ENCODE data around the gene RMND1. TPM values are rescaled to one million over a fixed set of nuclear protein-coding genes. Genes with fewer than 3 reads are reported as not detected.

RMND1 gene, protein sequence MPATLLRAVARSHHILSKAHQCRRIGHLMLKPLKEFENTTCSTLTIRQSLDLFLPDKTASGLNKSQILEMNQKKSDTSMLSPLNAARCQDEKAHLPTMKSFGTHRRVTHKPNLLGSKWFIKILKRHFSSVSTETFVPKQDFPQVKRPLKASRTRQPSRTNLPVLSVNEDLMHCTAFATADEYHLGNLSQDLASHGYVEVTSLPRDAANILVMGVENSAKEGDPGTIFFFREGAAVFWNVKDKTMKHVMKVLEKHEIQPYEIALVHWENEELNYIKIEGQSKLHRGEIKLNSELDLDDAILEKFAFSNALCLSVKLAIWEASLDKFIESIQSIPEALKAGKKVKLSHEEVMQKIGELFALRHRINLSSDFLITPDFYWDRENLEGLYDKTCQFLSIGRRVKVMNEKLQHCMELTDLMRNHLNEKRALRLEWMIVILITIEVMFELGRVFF
- total RNA-seq (2022; extraction: Qiagen RNA extraction; ENCODE audit: low read depth): 12.6 to 15.0 TPM (median 13.5 TPM) in 5 replicates

DNA sequence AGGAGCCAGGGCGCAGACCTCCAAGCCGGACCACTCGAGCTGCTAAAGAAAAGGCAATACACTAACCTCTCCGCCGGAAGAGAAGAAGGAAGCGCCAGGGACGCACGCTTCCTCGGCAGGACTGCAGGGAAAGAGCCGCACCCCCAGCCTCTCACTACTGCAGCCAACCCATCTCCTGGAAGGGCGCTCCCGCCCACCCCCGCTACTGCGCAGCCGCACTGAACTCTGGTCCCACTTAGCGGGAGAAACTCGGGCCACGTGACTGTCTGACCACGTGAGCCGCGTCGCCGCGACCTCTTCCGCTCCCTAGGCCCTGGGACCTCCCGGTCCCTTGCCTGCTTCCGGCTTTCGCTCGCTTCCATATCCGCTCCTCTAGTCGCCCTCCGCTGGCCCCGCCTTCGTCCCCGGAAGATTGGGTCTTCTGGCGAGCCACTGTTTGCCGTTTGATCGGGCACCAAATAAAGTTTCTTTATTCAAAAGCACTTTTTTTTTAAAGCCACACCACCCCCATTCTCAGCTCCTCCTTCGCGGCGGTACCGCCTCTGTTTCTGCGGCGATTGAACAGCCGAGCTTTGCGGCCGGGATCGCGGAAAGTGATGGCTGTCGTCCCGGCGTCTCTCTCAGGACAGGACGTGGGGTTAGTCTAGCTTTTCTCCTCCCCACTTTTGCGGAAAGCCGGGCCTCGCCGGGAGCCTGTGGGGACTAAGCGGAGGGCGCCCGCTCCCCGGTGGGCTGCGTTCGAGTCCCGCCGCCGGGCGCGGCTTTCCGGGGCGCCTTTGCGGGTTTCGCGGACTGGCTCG, at the start of gene RMND1:
Gene RMND1, minus strand, starts transcription at position 177 of the 800 bp plus-strand sequence. CDS start 6,315 bp downstream, outside the sequence.

DNA sequence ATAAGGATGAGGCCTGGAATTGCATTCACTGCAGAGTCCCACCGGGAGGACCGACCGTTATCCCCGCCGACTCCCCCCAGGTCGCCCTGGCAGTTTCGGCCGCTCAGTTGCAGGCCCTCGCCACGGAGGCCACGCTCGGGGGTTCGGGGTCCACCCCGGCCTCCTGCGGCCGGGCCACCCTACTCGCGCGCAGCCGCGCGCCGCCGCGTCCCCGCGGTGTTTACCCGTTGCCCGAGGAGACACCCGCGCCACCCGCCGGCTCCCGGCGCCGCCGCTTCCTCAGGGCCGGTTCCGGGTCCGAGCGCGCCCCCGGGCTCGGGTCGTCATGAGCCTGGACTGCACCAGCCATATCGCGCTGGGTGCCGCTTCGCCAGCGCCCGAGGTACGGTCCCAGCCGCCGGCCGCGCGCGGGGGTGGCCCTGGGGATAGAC, 41.9 kb upstream of the RMND1 start, which contains the start of gene CCDC170:
Gene CCDC170, plus strand, starts transcription at position 214 of the 431 bp plus-strand sequence. Its CDS starts 112 bp downstream, at position 326.

DNA sequence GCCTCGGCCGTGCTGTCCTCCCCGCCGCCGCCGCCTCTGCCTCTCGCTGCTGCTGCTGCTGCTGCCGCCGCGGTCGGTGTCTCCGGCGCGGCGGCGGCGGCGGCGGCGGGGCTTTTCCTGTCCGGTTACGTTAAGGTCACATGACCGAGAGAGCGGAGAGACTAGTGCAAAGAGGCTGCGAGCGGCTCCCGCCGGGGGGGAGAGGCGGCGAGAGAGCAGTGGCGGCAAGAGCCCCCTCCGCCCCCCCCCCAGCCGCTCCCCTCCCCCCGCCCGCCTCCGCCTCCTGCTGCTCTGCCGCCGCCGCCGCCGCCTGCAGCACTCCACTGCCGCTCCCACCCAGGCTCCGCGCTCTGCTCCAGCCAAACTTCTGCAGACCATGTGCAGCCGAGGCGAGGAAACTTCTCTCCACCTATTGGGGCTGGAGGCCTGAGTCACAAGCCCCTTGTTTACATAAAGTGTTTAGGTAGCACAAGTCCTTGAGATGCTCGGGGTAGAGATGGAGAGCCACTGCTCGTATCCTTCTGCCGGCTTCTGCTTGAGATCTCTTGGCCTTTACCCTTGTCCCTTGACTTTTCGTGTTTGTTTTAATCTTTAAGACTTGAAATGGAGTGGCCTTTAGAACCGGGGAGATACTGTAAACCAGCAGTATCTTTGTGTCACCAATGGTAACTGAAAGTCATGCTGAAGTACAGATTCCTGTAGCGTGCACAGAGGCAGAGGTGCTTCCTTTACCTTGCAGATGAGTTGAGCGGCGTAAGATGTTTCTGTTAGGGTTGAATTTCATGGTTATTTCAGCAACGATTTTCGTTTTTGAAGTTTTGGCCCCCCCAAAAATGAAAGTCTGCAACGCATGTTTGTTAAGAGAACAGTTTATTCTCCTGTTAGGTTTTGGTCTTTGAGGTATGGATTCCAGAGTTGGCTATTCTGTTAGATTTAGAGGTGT, 60.2 kb downstream of the RMND1 start, which contains the start of gene ZBTB2:
Gene ZBTB2, minus strand, starts transcription at position 89 of the 943 bp plus-strand sequence. CDS start 17,922 bp downstream, outside the sequence.

Other genes starting within 250 kb of the RMND1 start
- 123 to 215 TPM (median 187 TPM) in 5 replicates for gene AKAP12, start 212.2 kb downstream of the RMND1 start, total RNA-seq (2022; extraction: Qiagen RNA extraction; ENCODE audit: low read depth)
- gene ZBTB2, start 60.6 kb downstream of the RMND1 start, total RNA-seq (2022; extraction: Qiagen RNA extraction; ENCODE audit: low read depth): 13.6 to 17.3 TPM (median 16.3 TPM) in 5 replicates
- 0.06 to 0.11 TPM in 2 of 5 replicates, not detected in the others for gene CCDC170, start 41.9 kb upstream of the RMND1 start, total RNA-seq (2022; extraction: Qiagen RNA extraction; ENCODE audit: low read depth)

Measured in A549 treated with ZK216348 at 1 μM for 4 hours (cell line).